ENCODE measurements around the gene HIBCH. TPM values are rescaled to one million over a fixed set of nuclear protein-coding genes. Genes with fewer than 3 reads are reported as not detected.

HIBCH gene
- total RNA-seq, 5 donors from 2014 or later (not counting 1 experiment from before 2014, with no cell fraction given): 15.5 to 19.8 (median 19.4) TPM

DNA sequence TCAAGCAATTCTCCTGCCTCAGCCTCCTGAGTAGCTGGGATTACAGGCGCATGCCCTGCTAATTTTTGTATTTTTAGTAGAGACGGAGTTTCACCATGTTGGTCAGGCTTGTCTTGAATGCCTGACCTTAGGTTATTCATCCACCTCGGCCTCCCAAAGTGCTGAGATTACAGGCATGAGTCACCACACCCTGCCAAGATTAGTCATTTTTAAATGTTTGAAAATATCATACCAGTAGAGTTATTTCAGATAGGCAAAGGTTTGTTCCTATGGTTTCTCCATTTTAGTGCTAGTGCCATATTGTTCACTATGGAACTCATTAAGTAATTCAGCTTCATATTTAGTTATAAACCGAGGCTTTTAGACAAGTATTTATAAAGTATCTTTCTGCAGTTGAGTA is 52.3 kb downstream of the HIBCH start:
- H3K4me3 ChIP-seq (ENCODE audit: control insufficient read depth in 1 of 2, extremely low read depth in 1 of 2, low read length in 1 of 2): no peak overlapping the region
- no peaks in the 10 kb centered on the region for H3K9me3 ChIP-seq
- H3K36me3 ChIP-seq (ENCODE audit: control insufficient read depth in 2 of 2, extremely low read depth in 1 of 2, insufficient read depth in 1 of 2, low read length in 1 of 2): no peaks in the 10 kb centered on the region
- Mint-ChIP-seq H3K27me3 (no peaks in the 10 kb centered on the region), H3K9me3 (peaks cover 0 to 3% (median 0%) of the 10 kb centered on the region in 3 donors), H3K36me3 (peaks cover 50% of the 10 kb centered on the region), H3K27ac (no peak overlapping the region), H3K4me3 (no peak overlapping the region), H3K4me1 (no peaks in the 10 kb centered on the region)
- ChIA-PET POLR2A (no interaction called here), CTCF (no interaction called here)
- H3K4me1 ChIP-seq (ENCODE audit: control insufficient read depth in 1 of 2, extremely low read depth in 1 of 2, insufficient read depth in 2 of 2, low read length in 2 of 2): no peaks in the 10 kb centered on the region
- 100% methylated on average over 2 of the region's 4 CpGs for WGBS (ENCODE audit: insufficient coverage)
- H3K27ac ChIP-seq (ENCODE audit: low read length): no peak overlapping the region
- H3K27me3 ChIP-seq (replicated peaks in 1 of 2; ENCODE audit: control insufficient read depth in 2 of 2, extremely low read depth in 1 of 2, insufficient read depth in 2 of 2, low read length in 1 of 2): no peaks in the 10 kb centered on the region
- DNase-seq (no peak), ATAC-seq (replicated peaks in 1 of 4) (no peak)

DNA sequence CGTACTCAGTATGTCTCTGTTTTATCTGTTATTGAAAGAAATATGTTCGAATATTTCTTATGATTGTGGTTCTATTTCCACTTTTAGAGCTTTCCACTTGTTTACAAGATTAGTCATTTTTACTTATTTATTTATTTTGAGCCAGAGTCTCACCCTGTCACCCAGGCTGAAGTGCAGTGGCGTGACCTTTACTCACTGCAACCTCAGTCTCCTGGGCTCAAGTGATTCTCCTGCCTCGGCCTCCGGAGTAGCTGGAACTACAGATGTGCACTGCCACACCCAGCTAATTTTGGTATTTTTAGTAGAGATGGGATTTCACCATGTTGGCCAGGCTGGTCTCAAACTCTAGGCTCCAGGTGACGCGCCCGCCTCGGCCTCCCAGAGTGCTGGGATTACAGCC is 53.3 kb downstream of the HIBCH start:
- POLR2A ChIA-PET: no interaction called here
- no peaks in the 10 kb centered on the region for H3K27me3 ChIP-seq (replicated peaks in 1 of 2; ENCODE audit: control insufficient read depth in 2 of 2, extremely low read depth in 1 of 2, insufficient read depth in 2 of 2, low read length in 1 of 2)
- Mint-ChIP-seq H3K4me3 (no peak overlapping the region), H3K9me3 (peaks cover 0 to 3% (median 0%) of the 10 kb centered on the region in 3 donors), H3K27ac (no peak overlapping the region), H3K27me3 (no peaks in the 10 kb centered on the region), H3K4me1 (no peaks in the 10 kb centered on the region), H3K36me3 (peaks cover 41% of the 10 kb centered on the region)
- CTCF ChIA-PET: interaction anchor here (0.7 to 1.1 kb wide), 3 partner anchors 16 to 640 kb away, joined by 3 to 6 read pairs (median 3); no protein-coding TSS in a partner anchor
- no peak overlapping the region for H3K27ac ChIP-seq (ENCODE audit: low read length)
- no peak for ATAC-seq (replicated peaks in 1 of 4)
- no peaks in the 10 kb centered on the region for H3K36me3 ChIP-seq (ENCODE audit: control insufficient read depth in 2 of 2, extremely low read depth in 1 of 2, insufficient read depth in 1 of 2, low read length in 1 of 2)
- H3K9me3 ChIP-seq: no peaks in the 10 kb centered on the region
- H3K4me1 ChIP-seq (ENCODE audit: control insufficient read depth in 1 of 2, extremely low read depth in 1 of 2, insufficient read depth in 2 of 2, low read length in 2 of 2): no peaks in the 10 kb centered on the region
- 100% methylated on average over 1 of the region's 9 CpGs for WGBS (ENCODE audit: insufficient coverage)
- no peak for DNase-seq
- no peak overlapping the region for H3K4me3 ChIP-seq (ENCODE audit: control insufficient read depth in 1 of 2, extremely low read depth in 1 of 2, low read length in 1 of 2)

DNA sequence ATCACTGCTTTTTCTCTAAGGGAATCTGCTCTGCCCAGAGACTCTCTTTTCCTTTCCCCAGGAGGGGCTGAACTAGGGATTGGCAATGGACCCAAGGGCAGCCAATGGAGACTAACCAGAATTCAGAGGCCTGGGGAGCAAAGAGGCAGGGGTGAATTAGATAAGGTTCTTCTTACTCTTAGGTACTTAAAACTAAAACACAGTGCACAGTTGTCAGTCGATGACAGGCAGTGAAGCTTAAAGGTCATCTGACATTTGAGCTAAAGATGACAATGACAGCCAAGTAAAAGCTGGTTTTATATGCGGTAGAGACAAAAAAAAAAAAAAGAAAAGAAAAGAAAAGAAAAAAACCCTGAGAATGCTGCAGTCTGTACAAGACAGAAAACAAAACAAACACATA is 57.8 kb downstream of the HIBCH start:
- no peak for ATAC-seq (replicated peaks in 1 of 4)
- H3K4me3 ChIP-seq (ENCODE audit: control insufficient read depth in 1 of 2, extremely low read depth in 1 of 2, low read length in 1 of 2): no peak overlapping the region
- H3K36me3 ChIP-seq (ENCODE audit: control insufficient read depth in 2 of 2, extremely low read depth in 1 of 2, insufficient read depth in 1 of 2, low read length in 1 of 2): peaks cover 0 to 12% of the 10 kb centered on the region in 2 donors
- no peak for DNase-seq
- ChIA-PET CTCF (interaction anchor here in 1 of 2 donors (0.6 kb wide), 1 partner anchor 456 kb away, joined by 5 read pairs; no protein-coding TSS in a partner anchor), POLR2A (no interaction called here)
- H3K9me3 ChIP-seq: no peaks in the 10 kb centered on the region
- H3K27me3 Mint-ChIP-seq: no peaks in the 10 kb centered on the region
- H3K9me3 Mint-ChIP-seq: peaks cover 0 to 7% (median 0%) of the 10 kb centered on the region in 3 donors
- no peaks in the 10 kb centered on the region for H3K4me1 ChIP-seq (ENCODE audit: control insufficient read depth in 1 of 2, extremely low read depth in 1 of 2, insufficient read depth in 2 of 2, low read length in 2 of 2)
- no peaks in the 10 kb centered on the region for H3K27me3 ChIP-seq (replicated peaks in 1 of 2; ENCODE audit: control insufficient read depth in 2 of 2, extremely low read depth in 1 of 2, insufficient read depth in 2 of 2, low read length in 1 of 2)
- H3K27ac ChIP-seq (ENCODE audit: low read length): no peak overlapping the region
- H3K36me3 Mint-ChIP-seq: peaks cover 39% of the 10 kb centered on the region
- no peaks in the 10 kb centered on the region for H3K4me1 Mint-ChIP-seq
- H3K27ac Mint-ChIP-seq: no peak overlapping the region
- no peak overlapping the region for H3K4me3 Mint-ChIP-seq
- no CpG with 5 or more reads among the region's 2 CpGs for WGBS (ENCODE audit: insufficient coverage)

DNA sequence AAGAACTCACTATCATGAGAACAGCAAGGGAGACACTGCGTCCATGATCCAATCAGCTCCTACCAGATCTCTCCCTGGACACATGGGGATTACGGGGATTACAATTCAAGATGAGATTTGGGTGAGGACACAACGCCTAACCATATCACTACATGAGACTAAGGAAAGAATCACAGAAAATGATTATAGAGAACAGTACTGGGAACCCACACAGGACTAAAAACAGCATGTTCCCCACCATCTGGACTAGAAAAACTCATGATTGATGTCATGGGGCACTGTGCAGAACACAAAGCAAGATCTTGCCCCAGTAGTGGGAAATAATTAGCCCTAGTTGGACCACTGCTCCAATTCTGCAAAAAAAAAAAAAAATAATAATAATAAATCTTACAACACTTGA is 63.5 kb downstream of the HIBCH start:
- DNase-seq (no peak), ATAC-seq (replicated peaks in 1 of 4) (no peak)
- H3K36me3 Mint-ChIP-seq: peaks cover 40% of the 10 kb centered on the region
- Histone ChIP-seq H3K4me1 (ENCODE audit: control insufficient read depth in 1 of 2, extremely low read depth in 1 of 2, insufficient read depth in 2 of 2, low read length in 2 of 2) (no peaks in the 10 kb centered on the region), H3K36me3 (ENCODE audit: control insufficient read depth in 2 of 2, extremely low read depth in 1 of 2, insufficient read depth in 1 of 2, low read length in 1 of 2) (peaks cover 3 to 33% of the 10 kb centered on the region in 2 donors), H3K4me3 (ENCODE audit: control insufficient read depth in 1 of 2, extremely low read depth in 1 of 2, low read length in 1 of 2) (no peak overlapping the region), H3K27ac (ENCODE audit: low read length) (no peak overlapping the region), H3K9me3 (no peaks in the 10 kb centered on the region), H3K27me3 (replicated peaks in 1 of 2; ENCODE audit: control insufficient read depth in 2 of 2, extremely low read depth in 1 of 2, insufficient read depth in 2 of 2, low read length in 1 of 2) (no peaks in the 10 kb centered on the region)
- H3K4me3 Mint-ChIP-seq: no peak overlapping the region
- ChIA-PET POLR2A (no interaction called here), CTCF (no interaction called here)
- no CpG with 5 or more reads among the region's 3 CpGs for WGBS (ENCODE audit: insufficient coverage)
- no peaks in the 10 kb centered on the region for H3K4me1 Mint-ChIP-seq
- no peaks in the 10 kb centered on the region for H3K27me3 Mint-ChIP-seq
- H3K27ac Mint-ChIP-seq: no peak overlapping the region
- peaks cover 0 to 6% (median 0%) of the 10 kb centered on the region in 3 donors for H3K9me3 Mint-ChIP-seq

DNA sequence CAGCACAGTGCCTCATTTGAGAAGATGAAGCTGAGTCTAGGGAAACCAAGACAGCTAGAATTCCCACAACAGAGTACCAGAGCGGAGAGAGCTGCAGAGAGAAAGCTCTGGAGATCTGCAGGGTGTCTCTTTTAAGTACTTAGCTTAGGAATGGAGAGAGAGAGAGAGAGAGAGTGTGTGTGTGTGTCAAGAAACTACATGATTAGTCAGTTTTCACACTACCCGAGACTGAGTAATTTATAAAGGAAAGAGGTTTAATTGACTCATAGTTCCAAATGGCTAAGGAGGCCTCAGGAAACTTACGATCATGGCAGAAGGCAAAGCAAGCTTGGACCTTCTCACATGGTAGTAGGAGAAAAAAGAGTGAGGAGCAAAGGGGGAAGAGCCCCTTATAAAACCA is 64.0 kb downstream of the HIBCH start:
- Histone ChIP-seq H3K4me1 (ENCODE audit: control insufficient read depth in 1 of 2, extremely low read depth in 1 of 2, insufficient read depth in 2 of 2, low read length in 2 of 2) (no peaks in the 10 kb centered on the region), H3K27ac (ENCODE audit: low read length) (no peak overlapping the region), H3K9me3 (no peaks in the 10 kb centered on the region), H3K36me3 (ENCODE audit: control insufficient read depth in 2 of 2, extremely low read depth in 1 of 2, insufficient read depth in 1 of 2, low read length in 1 of 2) (peaks cover 3 to 36% of the 10 kb centered on the region in 2 donors), H3K27me3 (replicated peaks in 1 of 2; ENCODE audit: control insufficient read depth in 2 of 2, extremely low read depth in 1 of 2, insufficient read depth in 2 of 2, low read length in 1 of 2) (no peaks in the 10 kb centered on the region), H3K4me3 (ENCODE audit: control insufficient read depth in 1 of 2, extremely low read depth in 1 of 2, low read length in 1 of 2) (no peak overlapping the region)
- WGBS (ENCODE audit: insufficient coverage): no CpG with 5 or more reads among the region's 3 CpGs
- no peak for DNase-seq
- Mint-ChIP-seq H3K4me3 (no peak overlapping the region), H3K36me3 (peaks cover 42% of the 10 kb centered on the region), H3K27me3 (no peaks in the 10 kb centered on the region), H3K4me1 (no peaks in the 10 kb centered on the region), H3K9me3 (peaks cover 0 to 6% (median 0%) of the 10 kb centered on the region in 3 donors), H3K27ac (no peak overlapping the region)
- ChIA-PET POLR2A (no interaction called here), CTCF (no interaction called here)
- no peak for ATAC-seq (replicated peaks in 1 of 4)

DNA sequence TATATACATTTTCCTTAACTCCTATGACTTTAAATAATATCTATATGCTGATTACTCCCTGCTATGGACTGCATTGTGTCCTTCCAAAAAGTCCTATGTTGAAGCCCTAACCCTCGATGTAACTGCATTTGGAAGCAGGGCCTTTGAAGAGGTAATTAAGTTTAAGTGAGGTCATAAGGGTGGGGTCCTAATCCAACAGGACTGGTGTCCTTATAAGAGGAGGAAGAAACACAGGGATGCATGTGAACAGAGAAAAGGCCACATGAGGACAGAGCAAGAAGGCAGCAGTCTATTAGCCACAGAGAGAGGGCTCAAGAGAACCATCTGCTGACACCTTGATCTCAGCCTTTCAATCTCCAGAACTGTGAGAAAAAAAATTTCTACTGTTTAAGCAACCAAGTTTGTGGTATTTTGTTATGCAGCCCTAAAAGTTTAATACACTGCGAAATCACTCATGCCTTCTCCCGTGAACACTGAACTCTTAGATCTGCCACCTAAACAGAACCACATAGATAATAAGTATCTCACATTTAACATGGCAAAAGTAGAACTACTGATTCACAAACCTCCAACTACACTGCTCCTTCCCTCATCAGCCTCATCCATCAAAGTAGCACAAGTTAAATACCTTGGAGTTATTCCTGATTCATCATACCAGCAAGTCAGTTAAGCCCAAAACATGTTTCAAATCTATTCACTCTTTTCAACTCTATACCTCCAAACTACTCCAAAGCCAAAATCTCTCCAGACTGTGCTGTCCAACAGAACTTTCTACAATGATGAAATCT is 65.4 kb downstream of the HIBCH start:
- H3K27me3 Mint-ChIP-seq: no peaks in the 10 kb centered on the region
- H3K27me3 ChIP-seq (replicated peaks in 1 of 2; ENCODE audit: control insufficient read depth in 2 of 2, extremely low read depth in 1 of 2, insufficient read depth in 2 of 2, low read length in 1 of 2): no peaks in the 10 kb centered on the region
- peaks cover 3 to 44% of the 10 kb centered on the region in 2 donors for H3K36me3 ChIP-seq (ENCODE audit: control insufficient read depth in 2 of 2, extremely low read depth in 1 of 2, insufficient read depth in 1 of 2, low read length in 1 of 2)
- H3K4me1 Mint-ChIP-seq: no peaks in the 10 kb centered on the region
- no peak for DNase-seq
- H3K9me3 Mint-ChIP-seq: peaks cover 0 to 6% (median 0%) of the 10 kb centered on the region in 3 donors
- 100% methylated on average over 3 of the region's 3 CpGs for WGBS (ENCODE audit: insufficient coverage)
- peaks cover 50% of the 10 kb centered on the region for H3K36me3 Mint-ChIP-seq
- H3K27ac ChIP-seq (ENCODE audit: low read length): no peak overlapping the region
- POLR2A ChIA-PET: no interaction called here
- H3K27ac Mint-ChIP-seq: no peak overlapping the region
- H3K4me1 ChIP-seq (ENCODE audit: control insufficient read depth in 1 of 2, extremely low read depth in 1 of 2, insufficient read depth in 2 of 2, low read length in 2 of 2): no peaks in the 10 kb centered on the region
- CTCF ChIA-PET: no interaction called here
- no peak for ATAC-seq (replicated peaks in 1 of 4)
- H3K4me3 Mint-ChIP-seq: no peak overlapping the region
- H3K4me3 ChIP-seq (ENCODE audit: control insufficient read depth in 1 of 2, extremely low read depth in 1 of 2, low read length in 1 of 2): no peak overlapping the region
- H3K9me3 ChIP-seq: no peaks in the 10 kb centered on the region
